ENCODE measurements around the gene HSH2D. TPM values are rescaled to one million over a fixed set of nuclear protein-coding genes. Genes with fewer than 3 reads are reported as not detected.

The HSH2D gene
- polyA plus RNA-seq, 1 of the 3 experiments (the other 2 are of a cell fraction): not detected

GRCh38 chr19:16160943-16161560 is 17.6 kb downstream of the HSH2D start:
- Histone ChIP-seq H3K9me3 (no peaks in the 10 kb centered on the region), H3K36me3 (replicated peaks in 1 of 2; ENCODE audit: control insufficient read depth in 1 of 2, insufficient read depth in 2 of 2, low read length in 1 of 2) (no peaks in the 10 kb centered on the region), H3K4me2 (peak overlapping the region; percentile 55), H2AFZ (ENCODE audit: low read depth) (no peak overlapping the region), H4K20me1 (ENCODE audit: insufficient read depth) (no peaks in the 10 kb centered on the region), H3K9ac (no peak overlapping the region), H3K9me2 (no peaks in the 10 kb centered on the region), H3K4me1 (ENCODE audit: control insufficient read depth in 1 of 2, insufficient read depth in 2 of 2, low read depth in 1 of 2, low read length in 1 of 2) (peaks cover 0 to 6% of the 10 kb centered on the region in 2 experiments; a peak in 1 of 4 replicates), H3K27me3 (ENCODE audit: insufficient read depth) (no peaks in the 10 kb centered on the region; the same call in 1 of the 2 replicates), H3K4me3 (ENCODE audit: low read depth in 2 of 2, low read length in 1 of 2) (no peak overlapping the region), H3F3A (replicated peaks; ENCODE audit: insufficient read depth) (peaks cover 13% of the 10 kb centered on the region), H3K79me2 (ENCODE audit: insufficient read depth) (no peaks in the 10 kb centered on the region), H3K27ac (ENCODE audit: low read depth in 2 of 2, low read length in 1 of 2) (peak overlapping the region in 1 of 2 experiments; percentile 55; a peak in 2 of 4 replicates)
- TF ChIP-seq, protein P1, sequence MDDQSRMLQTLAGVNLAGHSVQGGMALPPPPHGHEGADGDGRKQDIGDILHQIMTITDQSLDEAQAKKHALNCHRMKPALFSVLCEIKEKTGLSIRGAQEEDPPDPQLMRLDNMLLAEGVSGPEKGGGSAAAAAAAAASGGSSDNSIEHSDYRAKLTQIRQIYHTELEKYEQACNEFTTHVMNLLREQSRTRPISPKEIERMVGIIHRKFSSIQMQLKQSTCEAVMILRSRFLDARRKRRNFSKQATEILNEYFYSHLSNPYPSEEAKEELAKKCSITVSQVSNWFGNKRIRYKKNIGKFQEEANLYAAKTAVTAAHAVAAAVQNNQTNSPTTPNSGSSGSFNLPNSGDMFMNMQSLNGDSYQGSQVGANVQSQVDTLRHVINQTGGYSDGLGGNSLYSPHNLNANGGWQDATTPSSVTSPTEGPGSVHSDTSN (IDR thresholded peaks at IDR 0.05): peak; percentile 56
- TF ChIP-seq FOSL2 (IDR thresholded peaks at IDR 0.05; ENCODE audit: borderline replicate concordance, low read depth) (peak; percentile 87; the same call in 1 of the 2 replicates), TCF12 (IDR thresholded peaks at IDR 0.05) (peak; percentile 47; the same call in 1 of the 2 replicates), RXRA (IDR thresholded peaks at IDR 0.05; ENCODE audit: borderline replicate concordance, low read depth) (no peak), USF1 (IDR thresholded peaks at IDR 0.05; ENCODE audit: borderline replicate concordance, low read depth) (no peak), RAD21 (IDR thresholded peaks at IDR 0.05; ENCODE audit: low read length) (no peak), JUND (IDR thresholded peaks at IDR 0.05) (peak; percentile 70)
- DNase-seq: no peak
- POLR2A ChIA-PET: no interaction called here
- 37% methylated on average over 14 of the region's 14 CpGs for WGBS (ENCODE audit: low lambda C conversion rate)
- CTCF ChIA-PET: interaction anchor here (0.6 to 1.1 kb wide), 2 partner anchors 25 to 97 kb away, joined by 3 to 4 read pairs; no protein-coding TSS in a partner anchor

- H3K4me1 ChIP-seq (ENCODE audit: control insufficient read depth in 1 of 2, insufficient read depth in 2 of 2, low read depth in 1 of 2, low read length in 1 of 2): peaks cover 0 to 6% of the 10 kb centered on the region in 2 experiments; a peak in 1 of 4 replicates
- 3% methylated on average over 3 of the region's 3 CpGs for WGBS (ENCODE audit: low lambda C conversion rate)
- no peaks in the 10 kb centered on the region for H4K20me1 ChIP-seq (ENCODE audit: insufficient read depth)
- H3K36me3 ChIP-seq (replicated peaks in 1 of 2; ENCODE audit: control insufficient read depth in 1 of 2, insufficient read depth in 2 of 2, low read length in 1 of 2): no peaks in the 10 kb centered on the region
- no peak for DNase-seq
- no peaks in the 10 kb centered on the region for H3K27me3 ChIP-seq (ENCODE audit: insufficient read depth)
- ChIA-PET POLR2A (no interaction called here), CTCF (interaction anchor here (0.6 to 1.4 kb wide), 3 partner anchors 20 to 98 kb away, joined by 3 to 6 read pairs (median 4); no protein-coding TSS in a partner anchor)
- H3K9me2 ChIP-seq: no peaks in the 10 kb centered on the region
- H2AFZ ChIP-seq (ENCODE audit: low read depth): no peak overlapping the region
- no peak overlapping the region for H3K9ac ChIP-seq
- no peaks in the 10 kb centered on the region for H3K79me2 ChIP-seq (ENCODE audit: insufficient read depth)
- no peaks in the 10 kb centered on the region for H3K9me3 ChIP-seq
- TF ChIP-seq YY1 (IDR thresholded peaks at IDR 0.05; ENCODE audit: low read depth) (0 out of 2 replicates have a peak, but pooled peaks have one; percentile 28), FOXJ3 (CRISPR knock-in tag; IDR thresholded peaks at IDR 0.05) (no peak), TCF12 (IDR thresholded peaks at IDR 0.05) (peak; percentile 42; the same call in 1 of the 2 replicates), RFX5 (IDR thresholded peaks at IDR 0.05; ENCODE audit: low read length) (no peak), JUND (IDR thresholded peaks at IDR 0.05) (peak; percentile 65), ZBTB33 (IDR thresholded peaks at IDR 0.05; ENCODE audit: borderline replicate concordance, low read depth) (no peak), FOSL2 (IDR thresholded peaks at IDR 0.05; ENCODE audit: borderline replicate concordance, low read depth) (peak; percentile 70; the same call in 1 of the 2 replicates), GABPA (IDR thresholded peaks at IDR 0.05; ENCODE audit: low read depth) (no peak), MEF2A (IDR thresholded peaks at IDR 0.05; ENCODE audit: borderline replicate concordance, low read depth) (no peak)
- TF ChIP-seq, protein P1 (IDR thresholded peaks at IDR 0.05): peak; percentile 89
- TF ChIP-seq, protein P2, sequence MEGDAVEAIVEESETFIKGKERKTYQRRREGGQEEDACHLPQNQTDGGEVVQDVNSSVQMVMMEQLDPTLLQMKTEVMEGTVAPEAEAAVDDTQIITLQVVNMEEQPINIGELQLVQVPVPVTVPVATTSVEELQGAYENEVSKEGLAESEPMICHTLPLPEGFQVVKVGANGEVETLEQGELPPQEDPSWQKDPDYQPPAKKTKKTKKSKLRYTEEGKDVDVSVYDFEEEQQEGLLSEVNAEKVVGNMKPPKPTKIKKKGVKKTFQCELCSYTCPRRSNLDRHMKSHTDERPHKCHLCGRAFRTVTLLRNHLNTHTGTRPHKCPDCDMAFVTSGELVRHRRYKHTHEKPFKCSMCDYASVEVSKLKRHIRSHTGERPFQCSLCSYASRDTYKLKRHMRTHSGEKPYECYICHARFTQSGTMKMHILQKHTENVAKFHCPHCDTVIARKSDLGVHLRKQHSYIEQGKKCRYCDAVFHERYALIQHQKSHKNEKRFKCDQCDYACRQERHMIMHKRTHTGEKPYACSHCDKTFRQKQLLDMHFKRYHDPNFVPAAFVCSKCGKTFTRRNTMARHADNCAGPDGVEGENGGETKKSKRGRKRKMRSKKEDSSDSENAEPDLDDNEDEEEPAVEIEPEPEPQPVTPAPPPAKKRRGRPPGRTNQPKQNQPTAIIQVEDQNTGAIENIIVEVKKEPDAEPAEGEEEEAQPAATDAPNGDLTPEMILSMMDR (IDR thresholded peaks at IDR 0.05): no peak
- no peak overlapping the region for H3K4me3 ChIP-seq (ENCODE audit: low read depth in 2 of 2, low read length in 1 of 2)
- peak overlapping the region in 1 of 2 experiments; percentile 55; a peak in 1 of 4 replicates for H3K27ac ChIP-seq (ENCODE audit: low read depth in 2 of 2, low read length in 1 of 2)
- 0 out of 2 replicates have a peak overlapping the region, but pooled peaks have one; percentile 55 for H3K4me2 ChIP-seq
- H3F3A ChIP-seq (replicated peaks; ENCODE audit: insufficient read depth): peaks cover 13% of the 10 kb centered on the region
Observed at GRCh38 chr19:16161840-16162239, 18.4 kb downstream of the HSH2D start.

All from SK-N-SH (cell line).